Measurements from ENCODE around the gene DKK3.

Gene DKK3

GRCh38 chr11:11959601-11960000, 48.8 kb downstream of the DKK3 start:
- Histone ChIP-seq H4K5ac (ENCODE audit: low read length) (no peak overlapping the region), H2BK15ac (replicated peaks; ENCODE audit: low read depth) (no peak overlapping the region), H4K8ac (ENCODE audit: low read depth, low read length) (no peak overlapping the region), H3K23ac (ENCODE audit: low read length) (no peak overlapping the region), H3K27me3 (ENCODE audit: insufficient read depth, low read length, poor library complexity) (no peaks in the 10 kb centered on the region), H3K4me2 (ENCODE audit: low read length) (no peak overlapping the region), H3K27ac (ENCODE audit: low read depth, low read length) (no peak overlapping the region), H3K4me3 (ENCODE audit: low read length) (no peak overlapping the region), H3K79me2 (ENCODE audit: control insufficient read depth, insufficient read depth, low read length) (no peaks in the 10 kb centered on the region), H3K79me1 (ENCODE audit: low read length) (no peaks in the 10 kb centered on the region), H3K36me3 (ENCODE audit: control insufficient read depth, insufficient read depth, low read length) (no peaks in the 10 kb centered on the region), H3K4ac (ENCODE audit: low read depth, low read length) (no peak overlapping the region), H2AK5ac (ENCODE audit: low read length) (no peak overlapping the region), H2BK5ac (ENCODE audit: low read length) (no peak overlapping the region), H2BK120ac (ENCODE audit: low read depth, low read length) (no peak overlapping the region), H3K56ac (ENCODE audit: low read length) (no peak overlapping the region), H3K9ac (ENCODE audit: low read length) (no peak overlapping the region), H3K18ac (ENCODE audit: low read length) (no peak overlapping the region), H3K4me1 (ENCODE audit: control insufficient read depth, low read depth, low read length) (no peaks in the 10 kb centered on the region)
- DNase-seq = no peak

DNA sequence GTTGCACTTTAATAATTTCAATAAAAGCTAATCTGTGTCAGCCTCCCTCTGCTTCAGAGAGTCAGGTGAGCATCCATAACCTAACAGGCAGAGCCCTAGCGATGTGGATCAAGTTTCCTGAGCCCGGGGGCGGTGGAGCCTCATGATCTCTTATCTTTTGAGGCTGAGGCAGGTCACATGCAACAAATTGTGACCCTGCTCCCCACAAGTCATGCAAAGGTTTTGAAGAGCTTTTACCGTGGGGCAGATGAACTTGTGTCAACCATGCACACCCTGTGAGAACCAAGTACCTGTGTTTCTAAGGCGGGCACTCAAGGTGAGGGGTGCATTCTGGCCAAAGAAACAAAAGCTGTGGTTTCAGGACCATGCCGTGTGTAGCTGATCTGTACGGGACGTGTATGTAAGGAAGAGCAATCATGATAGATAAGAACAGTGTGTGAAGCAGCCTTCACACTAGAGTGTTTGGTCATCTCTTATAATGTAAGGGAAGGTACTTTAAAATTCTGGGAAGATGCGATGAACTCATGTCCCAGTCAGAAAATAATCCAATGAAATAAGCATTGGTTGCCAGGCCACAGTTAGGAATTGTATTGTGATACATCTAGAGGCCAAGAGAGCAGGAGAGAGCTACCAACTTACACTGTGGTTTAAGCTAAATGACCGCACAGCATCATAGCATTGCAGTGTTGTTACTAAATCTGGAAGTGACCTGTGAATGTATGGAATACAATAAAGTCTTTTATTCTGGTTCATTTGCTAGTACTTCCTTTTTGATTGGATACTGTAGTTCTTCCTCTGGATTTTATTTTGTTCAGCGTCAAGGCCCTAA, 49.8 kb downstream of the DKK3 start:
- H3K18ac ChIP-seq (ENCODE audit: low read length) = no peak overlapping the region
- H3K23ac ChIP-seq (ENCODE audit: low read length) = no peak overlapping the region
- H3K27ac ChIP-seq (ENCODE audit: low read depth, low read length) = no peak overlapping the region
- no peaks in the 10 kb centered on the region for H3K36me3 ChIP-seq (ENCODE audit: control insufficient read depth, insufficient read depth, low read length)
- H3K4me1 ChIP-seq (ENCODE audit: control insufficient read depth, low read depth, low read length) = no peaks in the 10 kb centered on the region
- WGBS (ENCODE audit: extremely low coverage, insufficient coverage, low lambda C conversion rate) = no CpG with 5 or more reads among the region's 11 CpGs
- H3K4me2 ChIP-seq (ENCODE audit: low read length) = no peak overlapping the region
- no peak overlapping the region for H4K8ac ChIP-seq (ENCODE audit: low read depth, low read length)
- no peak for DNase-seq
- H2BK5ac ChIP-seq (ENCODE audit: low read length) = no peak overlapping the region
- no peak overlapping the region for H2BK120ac ChIP-seq (ENCODE audit: low read depth, low read length)
- no peak overlapping the region for H2BK15ac ChIP-seq (replicated peaks; ENCODE audit: low read depth)
- H4K5ac ChIP-seq (ENCODE audit: low read length) = no peak overlapping the region
- H3K79me1 ChIP-seq (ENCODE audit: low read length) = no peaks in the 10 kb centered on the region
- no peaks in the 10 kb centered on the region for H3K27me3 ChIP-seq (ENCODE audit: insufficient read depth, low read length, poor library complexity)
- H3K79me2 ChIP-seq (ENCODE audit: control insufficient read depth, insufficient read depth, low read length) = no peaks in the 10 kb centered on the region
- H3K9ac ChIP-seq (ENCODE audit: low read length) = no peak overlapping the region
- no peak overlapping the region for H3K4ac ChIP-seq (ENCODE audit: low read depth, low read length)
- no peak overlapping the region for H3K56ac ChIP-seq (ENCODE audit: low read length)
- H3K4me3 ChIP-seq (ENCODE audit: low read length) = no peak overlapping the region
- H2AK5ac ChIP-seq (ENCODE audit: low read length) = no peak overlapping the region

GRCh38 chr11:11956006-11956405, 52.4 kb downstream of the DKK3 start:
- no peak overlapping the region for H2AK5ac ChIP-seq (ENCODE audit: low read length)
- no peaks in the 10 kb centered on the region for H3K4me1 ChIP-seq (ENCODE audit: control insufficient read depth, low read depth, low read length)

DNA sequence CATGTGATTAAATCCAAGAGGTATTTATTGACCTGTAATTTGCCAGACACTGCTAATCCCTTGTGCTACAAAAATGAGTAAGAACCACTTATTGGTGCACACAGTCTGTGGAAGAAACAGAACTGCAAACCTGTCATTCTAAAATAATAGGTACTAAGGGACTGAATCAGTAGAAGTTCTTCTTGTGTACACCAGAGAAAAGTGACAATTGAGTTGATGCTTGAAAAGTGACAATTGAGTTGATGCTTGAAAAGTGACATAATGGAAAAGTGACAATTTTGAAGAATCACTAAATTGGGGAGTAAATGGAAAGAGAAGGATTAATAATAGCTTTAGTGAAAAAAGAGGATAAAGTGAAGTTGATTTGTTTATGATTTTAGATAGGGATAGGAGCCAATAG, 56.4 kb downstream of the DKK3 start:
- Histone ChIP-seq H3K56ac (ENCODE audit: low read length) (no peak overlapping the region), H3K18ac (ENCODE audit: low read length) (no peak overlapping the region), H4K8ac (ENCODE audit: low read depth, low read length) (no peak overlapping the region), H3K23ac (ENCODE audit: low read length) (no peak overlapping the region), H3K4me3 (ENCODE audit: low read length) (no peak overlapping the region), H3K36me3 (ENCODE audit: control insufficient read depth, insufficient read depth, low read length) (no peaks in the 10 kb centered on the region), H3K4me1 (ENCODE audit: control insufficient read depth, low read depth, low read length) (no peaks in the 10 kb centered on the region), H3K4me2 (ENCODE audit: low read length) (no peak overlapping the region), H3K27ac (ENCODE audit: low read depth, low read length) (no peak overlapping the region), H2BK15ac (replicated peaks; ENCODE audit: low read depth) (no peak overlapping the region), H3K27me3 (ENCODE audit: insufficient read depth, low read length, poor library complexity) (no peaks in the 10 kb centered on the region), H2AK5ac (ENCODE audit: low read length) (no peak overlapping the region), H3K9ac (ENCODE audit: low read length) (no peak overlapping the region), H3K4ac (ENCODE audit: low read depth, low read length) (no peak overlapping the region), H2BK120ac (ENCODE audit: low read depth, low read length) (no peak overlapping the region), H4K5ac (ENCODE audit: low read length) (no peak overlapping the region), H3K79me1 (ENCODE audit: low read length) (no peaks in the 10 kb centered on the region), H2BK5ac (ENCODE audit: low read length) (no peak overlapping the region), H3K79me2 (ENCODE audit: control insufficient read depth, insufficient read depth, low read length) (no peaks in the 10 kb centered on the region)
- no peak for DNase-seq

More at GRCh38 chr11:11956006-11956405, 52.4 kb downstream of the DKK3 start:
- H3K18ac ChIP-seq (ENCODE audit: low read length) = no peak overlapping the region
- H3K27me3 ChIP-seq (ENCODE audit: insufficient read depth, low read length, poor library complexity) = no peaks in the 10 kb centered on the region
- no peak for DNase-seq
- no peak overlapping the region for H3K56ac ChIP-seq (ENCODE audit: low read length)
- no peaks in the 10 kb centered on the region for H3K79me1 ChIP-seq (ENCODE audit: low read length)
- H3K4ac ChIP-seq (ENCODE audit: low read depth, low read length) = no peak overlapping the region
- H3K27ac ChIP-seq (ENCODE audit: low read depth, low read length) = no peak overlapping the region
- no peak overlapping the region for H3K4me2 ChIP-seq (ENCODE audit: low read length)
- no peak overlapping the region for H2BK5ac ChIP-seq (ENCODE audit: low read length)
- no peak overlapping the region for H2BK120ac ChIP-seq (ENCODE audit: low read depth, low read length)
- H2BK15ac ChIP-seq (replicated peaks; ENCODE audit: low read depth) = no peak overlapping the region
- H3K9ac ChIP-seq (ENCODE audit: low read length) = no peak overlapping the region
- H4K5ac ChIP-seq (ENCODE audit: low read length) = no peak overlapping the region
- no peak overlapping the region for H3K23ac ChIP-seq (ENCODE audit: low read length)
- H3K79me2 ChIP-seq (ENCODE audit: control insufficient read depth, insufficient read depth, low read length) = no peaks in the 10 kb centered on the region
- H3K36me3 ChIP-seq (ENCODE audit: control insufficient read depth, insufficient read depth, low read length) = no peaks in the 10 kb centered on the region
- no peak overlapping the region for H4K8ac ChIP-seq (ENCODE audit: low read depth, low read length)
- no peak overlapping the region for H3K4me3 ChIP-seq (ENCODE audit: low read length)
- no CpG with 5 or more reads among the region's 5 CpGs for WGBS (ENCODE audit: extremely low coverage, insufficient coverage, low lambda C conversion rate)

DNA sequence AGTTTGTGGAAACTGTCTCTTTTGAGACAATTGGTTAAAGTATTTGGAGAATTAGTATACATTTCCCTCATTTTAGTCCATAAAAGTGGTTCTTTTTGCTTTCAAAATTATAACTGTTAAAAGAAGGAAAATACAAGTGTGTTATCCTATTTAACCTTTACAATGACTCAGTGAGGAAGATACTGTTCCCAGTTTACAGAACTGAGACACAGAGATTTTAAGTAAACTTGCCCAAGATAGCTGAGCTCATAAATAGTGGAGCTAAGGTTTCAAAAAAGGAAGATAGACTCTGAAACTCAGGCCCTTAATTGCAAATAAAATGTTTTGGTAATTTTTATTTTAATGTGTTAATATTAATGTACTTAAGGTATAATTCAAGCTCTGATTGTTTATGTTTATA, 58.9 kb downstream of the DKK3 start:
- Histone ChIP-seq H3K23ac (ENCODE audit: low read length) (no peak overlapping the region), H3K4me3 (ENCODE audit: low read length) (no peak overlapping the region), H3K79me1 (ENCODE audit: low read length) (no peaks in the 10 kb centered on the region), H2AK5ac (ENCODE audit: low read length) (no peak overlapping the region), H4K5ac (ENCODE audit: low read length) (no peak overlapping the region), H3K36me3 (ENCODE audit: control insufficient read depth, insufficient read depth, low read length) (no peaks in the 10 kb centered on the region), H3K4ac (ENCODE audit: low read depth, low read length) (no peak overlapping the region), H3K79me2 (ENCODE audit: control insufficient read depth, insufficient read depth, low read length) (no peaks in the 10 kb centered on the region), H2BK5ac (ENCODE audit: low read length) (no peak overlapping the region), H3K4me2 (ENCODE audit: low read length) (no peak overlapping the region), H3K9ac (ENCODE audit: low read length) (no peak overlapping the region), H3K4me1 (ENCODE audit: control insufficient read depth, low read depth, low read length) (no peaks in the 10 kb centered on the region), H2BK15ac (replicated peaks; ENCODE audit: low read depth) (no peak overlapping the region), H3K56ac (ENCODE audit: low read length) (no peak overlapping the region), H3K18ac (ENCODE audit: low read length) (no peak overlapping the region), H4K8ac (ENCODE audit: low read depth, low read length) (no peak overlapping the region), H3K27ac (ENCODE audit: low read depth, low read length) (no peak overlapping the region), H2BK120ac (ENCODE audit: low read depth, low read length) (no peak overlapping the region), H3K27me3 (ENCODE audit: insufficient read depth, low read length, poor library complexity) (no peaks in the 10 kb centered on the region)
- DNase-seq = no peak

DNA sequence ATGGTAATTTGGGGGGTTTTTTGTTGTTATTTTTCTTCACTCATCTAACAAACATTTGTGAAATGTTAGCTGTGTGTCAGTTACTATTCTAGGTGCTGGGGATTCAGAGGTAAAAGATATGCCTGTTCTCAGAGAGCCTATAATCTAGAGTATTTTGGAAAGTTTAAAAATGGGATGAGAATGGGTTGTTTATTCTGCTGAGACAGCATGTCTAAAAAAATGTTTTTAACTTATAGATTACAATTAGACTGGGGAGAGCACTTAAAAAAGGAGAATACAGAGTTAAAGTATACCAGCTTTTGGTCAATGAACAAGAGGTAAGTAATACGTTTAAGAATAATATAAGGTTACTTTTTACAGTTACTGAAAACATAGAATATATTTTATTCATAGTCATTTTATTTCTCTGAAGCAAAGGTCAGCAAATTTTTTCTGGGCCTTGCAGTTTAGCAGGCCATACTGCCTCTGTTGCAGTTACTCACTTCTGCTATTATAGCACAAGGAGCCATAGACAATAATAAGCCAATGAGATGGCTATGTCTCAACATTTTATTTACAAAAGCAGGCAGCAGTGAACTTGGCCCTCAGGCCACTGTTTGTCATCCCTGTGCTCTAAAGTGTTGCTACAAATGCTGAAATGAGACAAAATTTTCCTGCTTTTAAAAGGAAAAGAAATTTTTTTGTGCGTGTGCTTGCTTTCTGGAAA, 60.0 kb downstream of the DKK3 start:
- H3K27ac ChIP-seq (ENCODE audit: low read depth, low read length) = no peak overlapping the region

More for the DNA sequence above, 60.0 kb downstream of the DKK3 start:
- no peak overlapping the region for H3K9ac ChIP-seq (ENCODE audit: low read length)
- no peak overlapping the region for H4K5ac ChIP-seq (ENCODE audit: low read length)
- no peak overlapping the region for H3K4ac ChIP-seq (ENCODE audit: low read depth, low read length)
- H3K18ac ChIP-seq (ENCODE audit: low read length) = no peak overlapping the region
- H2BK120ac ChIP-seq (ENCODE audit: low read depth, low read length) = no peak overlapping the region
- H3K4me3 ChIP-seq (ENCODE audit: low read length) = no peak overlapping the region
- no peak overlapping the region for H3K23ac ChIP-seq (ENCODE audit: low read length)
- H2AK5ac ChIP-seq (ENCODE audit: low read length) = no peak overlapping the region
- H2BK5ac ChIP-seq (ENCODE audit: low read length) = no peak overlapping the region
- no peaks in the 10 kb centered on the region for H3K79me1 ChIP-seq (ENCODE audit: low read length)
- no peaks in the 10 kb centered on the region for H3K36me3 ChIP-seq (ENCODE audit: control insufficient read depth, insufficient read depth, low read length)
- no peak overlapping the region for H3K4me2 ChIP-seq (ENCODE audit: low read length)
- no peak overlapping the region for H2BK15ac ChIP-seq (replicated peaks; ENCODE audit: low read depth)
- H3K56ac ChIP-seq (ENCODE audit: low read length) = no peak overlapping the region
- WGBS (ENCODE audit: extremely low coverage, insufficient coverage, low lambda C conversion rate) = no CpG with 5 or more reads among the region's 2 CpGs
- DNase-seq = no peak
- H3K4me1 ChIP-seq (ENCODE audit: control insufficient read depth, low read depth, low read length) = no peaks in the 10 kb centered on the region
- H3K27me3 ChIP-seq (ENCODE audit: insufficient read depth, low read length, poor library complexity) = no peaks in the 10 kb centered on the region
- no peaks in the 10 kb centered on the region for H3K79me2 ChIP-seq (ENCODE audit: control insufficient read depth, insufficient read depth, low read length)
- no peak overlapping the region for H4K8ac ChIP-seq (ENCODE audit: low read depth, low read length)
